Colonic mucosa (tissue), 4 donors: ENCODE results near the gene SCAF1. TPM values are rescaled to one million over a fixed set of nuclear protein-coding genes. Genes with fewer than 3 reads are reported as not detected.

Source experiments
- DNase-seq: peaks from one replicate; pipeline ENCODE4 v3.0.0-alpha.2; 2020
- H3K27ac ChIP-seq: fragments of 200-600 bp; one replicate; pipeline ENCODE4 v1.8.0; 2021
- H3K27me3 ChIP-seq: fragments of 200-600 bp; one replicate; pipeline ENCODE4 v1.8.0; 2021
- H3K36me3 ChIP-seq: fragments of 200-600 bp; one replicate; pipeline ENCODE4 v1.8.0; 2021
- H3K4me1 ChIP-seq: fragments of 200-600 bp; one replicate; pipeline ENCODE4 v1.8.0; 2021; ENCODE audit warnings: mild to moderate bottlenecking
- H3K4me3 ChIP-seq: fragments of 200-600 bp; one replicate; pipeline ENCODE4 v1.8.0; 2021
- H3K9ac ChIP-seq, 2 donors: one replicate each; pipeline ENCODE4 v1.7.0; 2013; ENCODE audit warnings: control low read depth in 2 of 2, low read depth in 2 of 2, low read length in 2 of 2
- H3K9me3 ChIP-seq: fragments of 200-600 bp; one replicate; pipeline ENCODE4 v1.8.0; 2021
- intact Hi-C: fragments of 100-400 bp; cut with DNase I; formaldehyde crosslinking; loops from one replicate; pipeline ENCODE4 v1.14.1; 2022
- total RNA-seq, 2 donors: library from RNA; stranded (reverse); fragmentation: NEBNext Ultra II Directional in 1 of 2; extraction: Animal tissue kit (Norgen Biotek cat#: 25700) in 1 of 2; gene quantifications; one replicate each; pipeline ENCODE4 v1.2.1, GENCODE V29; 2021
- TF ChIP-seq, protein P1 (sequence below): fragments of 200-600 bp; IDR thresholded peaks from one replicate; pipeline ENCODE4 v1.8.0; 2022; ENCODE audit warnings: antibody characterized with exemption, mild to moderate bottlenecking
- donor health status: healthy.
- donor health status: DM: no; HTN: no; CAD: no.
- donor health status: DM: no; HTN: no; CAD: no.

The SCAF1 gene
- total RNA-seq, 2 donors from 2014 or later = 54.2 to 85.7 TPM

DNA sequence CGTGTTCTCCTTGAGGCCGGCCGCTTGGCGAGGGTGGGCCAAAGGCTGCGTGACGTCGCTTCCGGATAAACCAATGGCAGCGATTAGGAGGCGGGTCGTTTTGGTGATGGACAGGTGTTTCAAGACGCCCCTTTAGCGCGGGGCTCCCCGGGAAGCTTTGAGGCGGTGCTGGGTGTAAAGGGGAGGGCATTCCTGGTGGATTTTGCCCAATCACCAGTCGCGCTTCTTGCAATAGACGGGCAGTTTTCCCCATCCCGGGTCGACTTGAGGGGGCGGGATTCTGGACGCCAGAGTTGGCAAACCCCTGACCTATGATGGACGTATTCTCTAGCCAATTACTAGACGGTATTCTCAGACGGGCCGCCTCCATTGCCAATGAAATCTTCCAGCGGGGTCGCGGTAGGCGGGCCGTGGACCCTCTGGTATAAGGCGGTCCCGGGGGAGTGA lies 34.8 kb downstream of the SCAF1 start:
- DNase-seq = peak; percentile 100
- Histone ChIP-seq H3K9ac (peak overlapping the region; percentile 82 to 97), H3K27me3 (no peaks in the 10 kb centered on the region), H3K27ac (peak overlapping the region; percentile 88), H3K4me3 (peak overlapping the region; percentile 66), H3K36me3 (no peaks in the 10 kb centered on the region), H3K9me3 (no peaks in the 10 kb centered on the region), H3K4me1 (peaks cover 12% of the 10 kb centered on the region)
- TF ChIP-seq, protein P1, sequence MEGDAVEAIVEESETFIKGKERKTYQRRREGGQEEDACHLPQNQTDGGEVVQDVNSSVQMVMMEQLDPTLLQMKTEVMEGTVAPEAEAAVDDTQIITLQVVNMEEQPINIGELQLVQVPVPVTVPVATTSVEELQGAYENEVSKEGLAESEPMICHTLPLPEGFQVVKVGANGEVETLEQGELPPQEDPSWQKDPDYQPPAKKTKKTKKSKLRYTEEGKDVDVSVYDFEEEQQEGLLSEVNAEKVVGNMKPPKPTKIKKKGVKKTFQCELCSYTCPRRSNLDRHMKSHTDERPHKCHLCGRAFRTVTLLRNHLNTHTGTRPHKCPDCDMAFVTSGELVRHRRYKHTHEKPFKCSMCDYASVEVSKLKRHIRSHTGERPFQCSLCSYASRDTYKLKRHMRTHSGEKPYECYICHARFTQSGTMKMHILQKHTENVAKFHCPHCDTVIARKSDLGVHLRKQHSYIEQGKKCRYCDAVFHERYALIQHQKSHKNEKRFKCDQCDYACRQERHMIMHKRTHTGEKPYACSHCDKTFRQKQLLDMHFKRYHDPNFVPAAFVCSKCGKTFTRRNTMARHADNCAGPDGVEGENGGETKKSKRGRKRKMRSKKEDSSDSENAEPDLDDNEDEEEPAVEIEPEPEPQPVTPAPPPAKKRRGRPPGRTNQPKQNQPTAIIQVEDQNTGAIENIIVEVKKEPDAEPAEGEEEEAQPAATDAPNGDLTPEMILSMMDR = no peak
- intact Hi-C loops = no loop called here

DNA sequence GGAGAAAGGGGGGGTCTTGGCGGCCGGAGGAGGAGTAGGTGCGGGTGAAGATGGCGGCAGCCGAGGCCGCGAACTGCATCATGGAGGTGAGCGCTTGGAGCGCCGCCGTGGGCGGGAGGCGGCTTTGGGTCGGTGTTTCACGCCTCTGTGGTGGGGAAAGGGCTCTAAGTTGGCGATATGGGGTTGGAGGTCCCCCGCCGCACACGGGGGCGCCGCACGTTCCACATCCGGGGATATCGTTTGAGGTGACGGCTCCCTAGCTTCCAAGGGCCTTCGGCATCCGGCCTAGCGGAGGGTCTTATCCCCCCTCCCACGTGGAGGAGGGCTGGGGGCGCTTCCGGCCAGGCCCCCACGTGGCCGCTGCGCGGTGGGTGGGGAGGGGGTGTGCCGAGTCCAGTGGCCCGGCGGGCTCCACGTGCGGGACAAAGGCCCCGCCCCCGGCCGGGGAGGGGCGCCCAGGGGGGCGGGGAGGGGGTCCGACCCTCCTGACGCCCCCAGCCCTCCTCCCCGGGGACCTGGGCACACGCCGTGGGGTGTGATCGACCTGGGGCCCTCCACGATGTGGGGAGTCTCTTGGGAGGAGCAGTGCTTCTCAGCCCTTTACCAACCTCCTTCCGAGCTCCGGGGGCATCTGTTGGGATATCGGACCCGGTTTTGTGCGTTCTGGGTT lies 35.4 kb downstream of the SCAF1 start, which contains the start of gene PRMT1:
PRMT1 (plus strand) TSS at position 41 of the 670 bp plus-strand sequence; CDS start at position 51, 10 bp downstream.
- TF ChIP-seq, protein P1 = no peak
- Histone ChIP-seq H3K27me3 (no peaks in the 10 kb centered on the region), H3K36me3 (no peaks in the 10 kb centered on the region), H3K27ac (peak within 1 kb of the TSS; percentile 88), H3K9me3 (no peaks in the 10 kb centered on the region), H3K4me3 (peak within 1 kb of the TSS; percentile 66), H3K4me1 (peaks cover 12% of the 10 kb centered on the region), H3K9ac (peak within 1 kb of the TSS; percentile 82 to 97)
- DNase-seq = no peak
- intact Hi-C loops = no loop called here

DNA sequence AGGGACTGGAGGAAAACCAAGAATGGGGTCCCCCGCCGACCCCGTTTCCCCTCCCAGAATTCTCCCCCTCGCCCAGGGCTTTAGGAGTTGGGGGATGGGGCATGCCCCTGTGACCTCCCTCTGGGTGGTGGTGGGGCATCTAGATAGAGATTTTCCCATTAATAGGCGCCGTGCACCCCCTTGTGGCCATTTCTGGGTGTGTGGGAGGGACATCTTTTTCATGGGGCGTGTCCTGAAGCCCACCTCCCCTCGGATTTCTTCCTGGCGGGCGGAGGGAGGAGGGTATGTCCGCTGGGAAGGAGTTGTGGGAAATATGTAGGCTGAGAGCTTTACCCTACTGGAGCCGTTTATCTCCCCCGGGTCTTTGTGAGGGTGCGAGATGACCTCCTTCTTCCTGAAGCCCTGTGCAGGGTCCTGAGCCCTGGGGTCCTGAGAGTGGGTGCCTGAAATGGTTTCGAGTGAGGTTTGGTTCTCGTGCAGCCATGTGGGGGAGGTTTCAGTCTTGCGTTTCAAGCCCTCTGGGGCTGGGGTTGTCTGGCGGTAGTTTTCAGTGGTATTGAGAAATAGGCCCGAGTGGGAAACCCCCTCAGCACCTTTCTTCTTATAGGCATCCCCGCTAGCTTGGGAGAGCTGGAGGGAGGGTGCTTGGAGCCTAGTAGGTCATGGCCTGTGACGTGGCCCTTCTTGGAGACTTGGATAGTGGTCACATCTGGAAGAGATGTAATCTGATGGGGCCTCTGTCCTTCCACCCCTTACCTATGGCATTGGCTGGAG lies 36.1 kb downstream of the SCAF1 start:
- peak overlapping the region; percentile 66 for H3K4me3 ChIP-seq
- intact Hi-C loops = no loop called here
- no peaks in the 10 kb centered on the region for H3K27me3 ChIP-seq
- H3K9me3 ChIP-seq = no peaks in the 10 kb centered on the region
- no peaks in the 10 kb centered on the region for H3K36me3 ChIP-seq
- TF ChIP-seq, protein P1 = peak; percentile 39
- peak overlapping the region; percentile 82 to 97 for H3K9ac ChIP-seq
- H3K4me1 ChIP-seq = peaks cover 12% of the 10 kb centered on the region
- DNase-seq = peak; percentile 86
- peak overlapping the region; percentile 88 for H3K27ac ChIP-seq

DNA sequence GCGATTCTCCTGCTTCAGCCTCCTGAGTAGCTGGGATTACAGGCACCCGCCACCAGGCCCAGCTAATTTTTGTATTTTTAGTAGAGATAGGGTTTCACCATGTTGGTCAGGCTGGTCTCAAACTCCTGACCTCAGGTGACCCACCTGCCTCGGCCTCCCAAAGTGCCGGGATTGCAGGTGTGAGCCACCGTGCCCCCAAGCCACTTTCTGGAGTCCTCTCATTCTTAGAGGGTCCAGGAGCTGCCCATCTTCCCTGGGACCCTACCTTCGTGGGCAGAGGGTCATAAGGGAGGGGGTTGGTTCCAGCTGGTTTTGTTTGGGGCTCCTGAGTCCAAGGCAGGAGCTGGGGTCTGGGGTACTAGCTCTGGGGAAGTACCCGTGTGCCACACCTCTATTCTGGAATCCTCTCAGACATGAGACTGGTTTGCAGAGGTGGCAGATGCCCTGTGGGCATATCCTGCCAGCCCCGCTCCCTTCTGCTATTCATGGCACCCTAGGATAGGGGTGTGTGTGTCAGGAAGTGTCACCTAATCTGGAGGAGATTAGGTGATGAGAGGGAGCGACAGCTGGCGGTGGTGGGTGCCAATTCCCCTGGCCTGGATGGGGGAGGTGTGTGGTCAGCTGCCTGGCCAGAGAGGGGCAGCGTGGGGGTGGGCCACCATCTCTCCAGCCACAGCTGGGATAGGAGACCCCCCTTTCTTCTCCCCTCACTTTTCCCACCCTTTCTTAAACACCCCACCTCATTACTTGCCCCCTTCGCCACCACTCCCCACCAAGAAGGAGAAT lies 37.2 kb downstream of the SCAF1 start:
- Histone ChIP-seq H3K27ac (no peak overlapping the region), H3K4me1 (peaks cover 12% of the 10 kb centered on the region), H3K4me3 (no peak overlapping the region), H3K9me3 (no peaks in the 10 kb centered on the region), H3K9ac (no peak overlapping the region), H3K36me3 (no peaks in the 10 kb centered on the region), H3K27me3 (no peaks in the 10 kb centered on the region)
- intact Hi-C loops = no loop called here
- TF ChIP-seq, protein P1 = no peak
- no peak for DNase-seq

DNA sequence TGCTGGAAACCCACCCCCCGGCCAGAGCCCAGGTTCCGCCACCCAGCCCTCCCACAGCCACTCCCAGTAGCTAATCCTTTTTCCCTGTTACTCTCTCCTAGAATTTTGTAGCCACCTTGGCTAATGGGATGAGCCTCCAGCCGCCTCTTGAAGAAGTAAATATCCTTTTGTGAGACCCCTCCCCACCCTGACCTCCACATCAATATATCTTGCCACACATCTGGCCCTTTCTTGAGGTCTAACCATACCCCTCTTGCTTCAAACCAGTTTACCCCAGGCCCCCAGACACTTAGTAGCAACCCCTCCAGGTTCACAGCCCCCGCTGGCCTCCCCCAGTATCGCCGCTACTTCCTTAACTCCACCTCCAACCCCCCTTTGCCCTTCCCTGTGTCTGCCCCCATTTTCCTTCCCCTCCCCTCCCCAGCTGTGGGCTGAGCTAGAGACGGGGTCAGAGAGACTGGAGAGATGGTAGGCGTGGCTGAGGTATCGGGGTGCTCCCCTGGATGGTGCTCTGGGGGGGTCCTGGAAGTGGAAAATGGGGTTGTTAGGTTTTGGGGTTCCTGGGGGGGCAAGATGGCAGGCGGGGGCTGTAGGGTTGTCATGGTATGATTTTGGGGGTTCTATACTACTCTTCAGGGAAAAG lies 37.9 kb downstream of the SCAF1 start:
- intact Hi-C loops = no loop called here
- H3K9me3 ChIP-seq = no peaks in the 10 kb centered on the region
- peaks cover 12% of the 10 kb centered on the region for H3K4me1 ChIP-seq
- DNase-seq = no peak
- H3K27me3 ChIP-seq = no peaks in the 10 kb centered on the region
- H3K27ac ChIP-seq = no peak overlapping the region
- H3K4me3 ChIP-seq = no peak overlapping the region
- H3K9ac ChIP-seq = peak overlapping the region in 1 of 2 donors; percentile 44
- TF ChIP-seq, protein P1 = no peak
- no peaks in the 10 kb centered on the region for H3K36me3 ChIP-seq
